GM23248 (cell line): ENCODE data around the gene TOR1B. TPM values are rescaled to one million over a fixed set of nuclear protein-coding genes. Genes with fewer than 3 reads are reported as not detected.

ENCODE experiments used
- DNase-seq: peaks from one replicate; pipeline ENCODE4 v3.0.0-alpha.2; 2015
- H2AFZ ChIP-seq: fragments of 200-600 bp; sonication (generic); 2 replicates; pipeline ENCODE4 v1.6.1; 2016; ENCODE audit warnings: antibody characterized with exemption
- H3F3A ChIP-seq: fragments of 200-600 bp; sonication (generic); 2 replicates; pipeline ENCODE4 v1.6.1; 2016; ENCODE audit warnings: mild to moderate bottlenecking, antibody characterized with exemption, mixed run types; ENCODE audit not compliant: insufficient read depth
- H3K27ac ChIP-seq: fragments of 200-600 bp; sonication (generic); 2 replicates; pipeline ENCODE4 v1.5.1; 2016; ENCODE audit warnings: mild to moderate bottlenecking
- H3K27me3 ChIP-seq: fragments of 200-600 bp; sonication (generic); replicated peaks from 2 replicates; pipeline ENCODE4 v1.6.1; 2016; ENCODE audit warnings: mild to moderate bottlenecking; ENCODE audit not compliant: insufficient read depth
- H3K36me3 ChIP-seq: fragments of 200-600 bp; sonication (generic); 2 replicates; pipeline ENCODE4 v1.6.1; 2016; ENCODE audit warnings: low read depth, mild to moderate bottlenecking
- H3K4me1 ChIP-seq: fragments of 200-600 bp; sonication (generic); 2 replicates; pipeline ENCODE4 v1.6.1; 2016; ENCODE audit warnings: mild to moderate bottlenecking; ENCODE audit not compliant: insufficient read depth
- H3K4me2 ChIP-seq: fragments of 200-600 bp; sonication (generic); one replicate; pipeline ENCODE4 v1.6.1; 2016; ENCODE audit warnings: mild to moderate bottlenecking; ENCODE audit not compliant: unreplicated experiment
- H3K4me3 ChIP-seq: fragments of 200-600 bp; sonication (generic); 2 replicates; pipeline ENCODE4 v1.5.1; 2016; ENCODE audit warnings: mild to moderate bottlenecking
- H3K79me2 ChIP-seq: fragments of 200-600 bp; sonication (generic); 2 replicates; pipeline ENCODE4 v1.6.1; 2016; ENCODE audit warnings: mild to moderate bottlenecking; ENCODE audit not compliant: insufficient read depth
- H3K9ac ChIP-seq: fragments of 200-600 bp; sonication (generic); 2 replicates; pipeline ENCODE4 v1.6.1; 2016; ENCODE audit warnings: mild to moderate bottlenecking
- H3K9me2 ChIP-seq: fragments of 200-600 bp; sonication (generic); 2 replicates; pipeline ENCODE4 v1.6.1; 2016; ENCODE audit warnings: mixed run types, mild to moderate bottlenecking, moderate library complexity; ENCODE audit not compliant: insufficient read depth
- H3K9me3 ChIP-seq: fragments of 200-600 bp; sonication (generic); one replicate; pipeline ENCODE4 v1.6.1; 2017; ENCODE audit warnings: low read depth
- H4K20me1 ChIP-seq: fragments of 200-600 bp; sonication (generic); 2 replicates; pipeline ENCODE4 v1.6.0; 2016; ENCODE audit not compliant: insufficient read depth
- EZH2 ChIP-seq: fragments of 200-600 bp; sonication (generic); IDR thresholded peaks from 2 replicates; pipeline ENCODE4 v1.6.1; 2018; ENCODE audit warnings: antibody characterized with exemption, mild to moderate bottlenecking; ENCODE audit not compliant: insufficient read depth, poor library complexity, severe bottlenecking
- EZH2phosphoT487 ChIP-seq: fragments of 200-600 bp; sonication (generic); IDR thresholded peaks from 2 replicates; pipeline ENCODE4 v1.6.1; 2018; ENCODE audit warnings: antibody characterized with exemption, moderate library complexity, mild to moderate bottlenecking, low read depth; ENCODE audit not compliant: insufficient read depth
- WGBS, 2 experiments: methylation state at CpG; one replicate each; pipeline ENCODE4 v1.1.6; 2015 to 2017; ENCODE audit warnings: low lambda C conversion rate in 2 of 2, low coverage in 1 of 2; ENCODE audit errors: missing lambda C conversion rate in 2 of 2; 5-methylcytosine and 5-hydroxymethylcytosine counted together
- in situ Hi-C: fragments of 300-500 bp; cut with MboI; formaldehyde crosslinking; loops from 2 replicates; pipeline ENCODE4 v1.15.0; 2020
- polyA plus RNA-seq: library from polyadenylated mRNA; unstranded; fragments of >200 nt; fragmentation: Nextera tagmentation; extraction: Ambion mirVana; gene quantifications from 2 replicates; pipeline ENCODE4 v1.2.1, GENCODE V29; 2016
- total RNA-seq: library from RNA; depleted of rRNA; stranded (reverse); fragments of >200 nt; shearing (Covaris generic); gene quantifications from 2 replicates; pipeline ENCODE4 v1.2.3, GENCODE V29; 2014

TOR1B gene
- total and polyA plus RNA-seq, 2 experiments from 2014 or later: 34.5 to 55.1 TPM

DNA sequence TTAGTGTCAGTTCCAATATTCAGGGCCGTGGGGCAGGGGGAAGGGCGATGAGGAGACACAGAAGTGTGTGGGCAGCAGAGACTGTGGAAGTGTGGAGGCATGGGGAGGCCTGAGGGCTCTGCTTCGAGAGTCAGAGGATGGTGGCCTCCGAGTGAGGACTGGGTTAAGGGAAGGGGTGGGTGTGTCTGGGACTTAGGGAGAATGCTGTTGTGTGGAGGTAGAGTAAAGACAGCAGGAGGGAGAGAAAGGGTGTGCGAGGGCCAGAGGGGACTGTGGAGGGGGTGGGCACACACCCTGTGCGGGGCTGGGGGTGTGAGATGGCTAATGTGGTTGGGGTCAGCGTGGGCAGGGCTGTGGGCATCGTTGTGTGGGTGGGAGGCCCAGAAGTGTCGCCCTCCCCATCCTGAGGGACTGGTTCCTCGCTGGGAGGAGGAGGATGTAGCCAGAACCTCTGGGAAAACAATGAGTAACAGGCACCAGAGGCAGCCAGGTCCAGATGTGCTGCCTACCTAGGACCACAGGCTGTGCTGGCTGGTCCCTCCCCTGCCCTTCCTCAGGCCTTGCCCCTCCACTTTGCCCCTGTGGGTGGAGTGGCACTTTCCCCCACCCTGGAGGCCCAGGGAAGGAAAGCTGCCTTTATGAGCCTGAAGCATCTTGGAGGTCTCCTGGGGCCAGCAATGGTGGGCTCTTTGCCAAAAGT lies 36.5 kb downstream of the TOR1B start:
- Histone ChIP-seq H4K20me1 (no peaks in the 10 kb centered on the region), H3F3A (peaks cover 22% of the 10 kb centered on the region), H3K9ac (no peak overlapping the region), H3K4me1 (peaks cover 28% of the 10 kb centered on the region), H3K4me2 (peak overlapping the region; percentile 48), H3K4me3 (no peak overlapping the region), H3K27me3 (no peaks in the 10 kb centered on the region), H3K9me3 (no peaks in the 10 kb centered on the region), H2AFZ (no peak overlapping the region), H3K79me2 (peaks cover 63% of the 10 kb centered on the region), H3K36me3 (no peaks in the 10 kb centered on the region), H3K27ac (peak overlapping the region; percentile 69), H3K9me2 (no peaks in the 10 kb centered on the region)
- in situ Hi-C loops: no loop called here
- TF ChIP-seq EZH2phosphoT487: no peak
- no peak for TF ChIP-seq EZH2
- DNase-seq: peak; percentile 34
- WGBS, 2 experiments: 51 to 64% methylated on average over 8 to 10 of the region's 10 CpGs

DNA sequence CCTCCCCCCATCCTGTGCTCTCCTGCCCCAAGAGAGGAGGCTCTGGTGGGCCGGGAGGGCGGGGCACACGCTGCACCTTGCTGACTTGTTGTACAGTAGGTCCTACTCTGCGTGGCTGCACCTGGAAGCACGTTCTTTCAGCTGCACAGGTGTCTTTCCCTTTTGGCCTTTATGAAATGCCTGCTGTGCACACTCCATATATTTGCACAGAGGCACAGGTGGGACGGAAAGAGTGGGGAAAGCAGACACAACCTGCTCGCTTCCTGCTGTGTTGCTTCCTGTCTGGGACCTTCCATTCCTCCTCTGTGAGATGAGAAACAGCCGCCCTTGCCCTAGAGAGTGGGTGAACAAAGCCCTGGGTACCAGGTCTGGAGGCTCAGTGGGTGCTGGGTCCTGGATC lies 37.0 kb downstream of the TOR1B start:
- H3K4me1 ChIP-seq: peaks cover 28% of the 10 kb centered on the region
- no peak overlapping the region for H3K9ac ChIP-seq
- H3K9me3 ChIP-seq: no peaks in the 10 kb centered on the region
- no peak overlapping the region for H2AFZ ChIP-seq
- H3F3A ChIP-seq: peaks cover 22% of the 10 kb centered on the region
- no peaks in the 10 kb centered on the region for H3K27me3 ChIP-seq
- H3K9me2 ChIP-seq: no peaks in the 10 kb centered on the region
- no peak overlapping the region for H3K27ac ChIP-seq
- 88 to 94% methylated on average over 8 of the region's 8 CpGs for WGBS, 2 experiments
- no peaks in the 10 kb centered on the region for H3K36me3 ChIP-seq
- in situ Hi-C loops: no loop called here
- no peak overlapping the region for H3K4me3 ChIP-seq
- H3K79me2 ChIP-seq: peaks cover 58% of the 10 kb centered on the region
- TF ChIP-seq EZH2phosphoT487: no peak
- TF ChIP-seq EZH2: no peak
- H3K4me2 ChIP-seq: no peak overlapping the region
- DNase-seq: no peak
- no peaks in the 10 kb centered on the region for H4K20me1 ChIP-seq

GRCh38 chr9:129841071-129841470 lies 38.1 kb downstream of the TOR1B start:
- H3F3A ChIP-seq: peaks cover 22% of the 10 kb centered on the region
- H3K9me2 ChIP-seq: no peaks in the 10 kb centered on the region
- no peak overlapping the region for H3K9ac ChIP-seq
- H2AFZ ChIP-seq: no peak overlapping the region
- H3K36me3 ChIP-seq: no peaks in the 10 kb centered on the region
- no peak for DNase-seq
- no peak overlapping the region for H3K4me2 ChIP-seq
- H3K4me1 ChIP-seq: peaks cover 26% of the 10 kb centered on the region
- H3K4me3 ChIP-seq: no peak overlapping the region
- no peak overlapping the region for H3K27ac ChIP-seq
- no peaks in the 10 kb centered on the region for H3K9me3 ChIP-seq
- H3K79me2 ChIP-seq: peaks cover 51% of the 10 kb centered on the region
- TF ChIP-seq EZH2 (no peak), EZH2phosphoT487 (no peak)
- in situ Hi-C loops: no loop called here
- no peaks in the 10 kb centered on the region for H3K27me3 ChIP-seq
- no peaks in the 10 kb centered on the region for H4K20me1 ChIP-seq
- WGBS, 2 experiments: 80 to 82% methylated on average over 4 of the region's 4 CpGs

GRCh38 chr9:129845373-129845772 lies 42.4 kb downstream of the TOR1B start:
- Histone ChIP-seq H3K9me3 (no peaks in the 10 kb centered on the region), H3K4me1 (no peaks in the 10 kb centered on the region), H2AFZ (no peak overlapping the region), H3K79me2 (peaks cover 27% of the 10 kb centered on the region), H3K9me2 (no peaks in the 10 kb centered on the region), H3F3A (no peaks in the 10 kb centered on the region), H3K9ac (no peak overlapping the region), H3K4me3 (no peak overlapping the region), H4K20me1 (no peaks in the 10 kb centered on the region), H3K36me3 (no peaks in the 10 kb centered on the region), H3K27ac (no peak overlapping the region), H3K4me2 (no peak overlapping the region), H3K27me3 (no peaks in the 10 kb centered on the region)
- 82 to 85% methylated on average over 2 of the region's 2 CpGs for WGBS, 2 experiments
- TF ChIP-seq EZH2phosphoT487 (no peak), EZH2 (no peak)
- in situ Hi-C loops: no loop called here
- no peak for DNase-seq
